Measurements from ENCODE around the gene ZBTB40.

Gene ZBTB40

GRCh38 chr1:22529901-22530621 is 78.4 kb downstream of the ZBTB40 start:
- DNase-seq, result peak in 1 of 56 donors; percentile 12

- no peak for DNase-seq
Measured at GRCh38 chr1:22530715-22531114, 79.1 kb downstream of the ZBTB40 start.

- DNase-seq, result no peak
Measured at GRCh38 chr1:22531251-22531650, 79.6 kb downstream of the ZBTB40 start.

DNA sequence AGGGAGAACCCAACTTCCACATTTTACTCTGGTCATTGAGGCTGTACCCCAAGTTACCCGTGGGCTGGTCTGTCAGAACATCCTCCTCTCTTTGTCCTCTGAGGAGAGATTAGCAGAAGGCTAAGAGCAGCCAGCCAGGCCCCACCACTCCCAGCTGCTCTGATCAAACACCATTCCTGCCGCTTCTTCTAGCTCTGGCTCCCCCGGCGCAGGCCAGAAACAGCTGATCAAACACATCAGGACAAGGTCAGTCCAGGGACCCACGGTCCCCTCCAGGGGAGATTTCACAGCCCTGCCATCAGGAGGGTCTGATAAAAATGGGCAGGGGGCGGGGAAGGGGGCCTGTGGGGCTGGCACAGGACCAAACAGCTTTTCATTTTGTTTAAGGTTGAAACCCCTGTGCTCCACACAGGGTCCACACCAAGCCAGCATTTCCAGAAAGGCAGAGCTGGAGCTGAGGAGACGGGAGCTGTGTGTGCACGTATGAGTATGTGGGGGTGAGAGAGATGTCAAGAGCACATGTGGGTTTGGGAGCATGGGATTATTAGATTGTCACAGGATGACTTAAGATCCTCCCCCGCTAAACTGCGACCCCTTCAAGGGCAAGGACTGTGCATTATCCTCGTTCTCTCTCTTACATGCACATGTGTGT is 81.7 kb downstream of the ZBTB40 start:
- DNase-seq, result no peak

GRCh38 chr1:22534951-22535350 is 83.3 kb downstream of the ZBTB40 start:
- DNase-seq, result no peak

GRCh38 chr1:22535399-22535798 is 83.7 kb downstream of the ZBTB40 start:
- DNase-seq, result no peak

DNA sequence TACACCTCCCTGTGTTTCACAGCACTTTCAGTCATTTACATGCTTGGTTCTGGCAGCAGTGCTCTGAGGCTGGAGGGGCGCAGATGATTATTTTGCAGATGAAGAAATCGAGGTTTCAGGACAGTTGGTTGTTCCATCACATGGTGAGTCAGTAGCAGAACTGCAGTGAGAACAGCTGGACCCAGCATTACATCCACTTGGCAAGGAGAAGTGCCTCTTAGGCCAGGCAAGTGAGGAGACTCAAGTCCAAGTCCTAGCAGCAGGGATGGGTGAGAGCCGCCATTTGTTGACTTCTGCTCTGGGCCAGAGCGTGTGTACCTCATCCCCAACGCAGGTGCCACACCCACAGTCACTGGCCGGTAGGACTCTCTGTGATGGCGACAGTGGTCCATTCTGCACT is 84.9 kb downstream of the ZBTB40 start:
- DNase-seq, result no peak

GRCh38 chr1:22537441-22538139 is 85.9 kb downstream of the ZBTB40 start:
- DNase-seq, result peak in 5 of 56 donors; percentile 11 to 32 (median 20)

DNA sequence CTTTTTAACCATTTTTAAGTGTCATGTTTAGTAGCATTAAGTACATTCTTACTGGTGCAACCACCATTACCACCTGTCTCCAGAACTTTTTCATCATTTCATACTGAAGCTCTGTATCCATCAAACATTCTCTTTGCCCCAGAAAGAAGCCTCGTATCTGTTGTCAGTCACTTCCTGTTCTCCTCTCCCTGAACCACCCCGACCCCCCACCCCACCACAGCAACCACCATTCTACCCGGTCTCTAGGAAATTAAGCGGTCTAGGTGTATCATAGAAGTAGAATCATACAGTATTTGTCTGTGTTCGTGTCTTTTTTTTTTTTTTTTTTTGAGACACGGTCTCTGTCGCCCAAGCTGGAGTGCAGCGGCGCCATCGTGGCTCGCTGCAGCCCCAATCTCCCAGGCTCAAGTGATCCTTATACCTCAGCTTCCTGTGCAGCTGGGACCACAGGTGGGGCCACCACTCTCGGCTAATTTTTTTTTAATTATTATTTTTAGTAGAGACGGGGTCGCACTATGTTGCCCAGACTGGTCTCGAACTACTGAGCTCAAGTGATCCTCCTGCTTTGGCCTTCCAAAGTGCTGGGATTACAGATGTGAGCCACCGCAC is 88.0 kb downstream of the ZBTB40 start:
- no peak for DNase-seq

DNA sequence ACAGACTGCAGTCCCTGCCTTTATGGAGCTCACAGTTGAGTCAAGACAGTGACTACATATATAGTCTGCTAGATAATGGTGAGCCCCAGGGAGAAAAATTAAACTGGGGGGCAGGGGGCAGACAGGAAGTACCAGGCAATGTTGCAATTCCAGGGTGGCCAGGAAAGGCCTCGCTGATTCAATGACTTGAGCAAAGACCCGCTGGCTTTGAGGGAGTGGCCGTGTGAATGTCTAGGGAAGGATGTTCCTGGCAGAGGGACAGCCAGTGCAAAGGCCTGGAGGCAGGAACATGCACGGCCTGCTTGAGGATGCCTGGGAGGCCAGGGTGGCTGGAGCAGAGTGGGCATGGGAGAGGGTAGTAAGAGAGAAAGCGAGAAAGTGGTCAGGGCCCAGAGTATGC is 88.7 kb downstream of the ZBTB40 start:
- DNase-seq, result no peak

DNA sequence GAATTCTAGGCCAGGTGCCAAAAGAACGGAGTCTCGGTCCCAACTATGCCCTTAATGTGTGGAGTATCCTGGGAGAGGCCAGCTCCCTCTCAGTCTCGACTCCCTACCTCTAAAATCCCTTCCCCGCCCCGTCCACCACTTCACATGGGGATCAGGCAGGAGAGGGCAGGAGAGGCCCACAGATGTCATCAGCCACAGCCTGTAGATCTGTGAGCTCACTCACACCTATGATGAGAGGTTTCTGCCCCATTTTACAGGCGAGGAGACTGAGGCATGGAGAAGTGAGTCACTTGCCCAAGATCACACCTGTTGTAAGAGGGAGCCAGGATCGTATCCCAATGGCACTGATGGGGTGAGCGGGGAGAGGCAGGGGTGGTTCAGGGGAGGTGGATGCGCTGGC is 91.2 kb downstream of the ZBTB40 start:
- DNase-seq, result no peak

GRCh38 chr1:22543679-22544078 is 92.0 kb downstream of the ZBTB40 start:
- DNase-seq, result no peak

- DNase-seq, result no peak
Measured at GRCh38 chr1:22544606-22545005, 93.0 kb downstream of the ZBTB40 start.

- DNase-seq, result no peak
Measured at GRCh38 chr1:22545141-22545540, 93.5 kb downstream of the ZBTB40 start.

DNA sequence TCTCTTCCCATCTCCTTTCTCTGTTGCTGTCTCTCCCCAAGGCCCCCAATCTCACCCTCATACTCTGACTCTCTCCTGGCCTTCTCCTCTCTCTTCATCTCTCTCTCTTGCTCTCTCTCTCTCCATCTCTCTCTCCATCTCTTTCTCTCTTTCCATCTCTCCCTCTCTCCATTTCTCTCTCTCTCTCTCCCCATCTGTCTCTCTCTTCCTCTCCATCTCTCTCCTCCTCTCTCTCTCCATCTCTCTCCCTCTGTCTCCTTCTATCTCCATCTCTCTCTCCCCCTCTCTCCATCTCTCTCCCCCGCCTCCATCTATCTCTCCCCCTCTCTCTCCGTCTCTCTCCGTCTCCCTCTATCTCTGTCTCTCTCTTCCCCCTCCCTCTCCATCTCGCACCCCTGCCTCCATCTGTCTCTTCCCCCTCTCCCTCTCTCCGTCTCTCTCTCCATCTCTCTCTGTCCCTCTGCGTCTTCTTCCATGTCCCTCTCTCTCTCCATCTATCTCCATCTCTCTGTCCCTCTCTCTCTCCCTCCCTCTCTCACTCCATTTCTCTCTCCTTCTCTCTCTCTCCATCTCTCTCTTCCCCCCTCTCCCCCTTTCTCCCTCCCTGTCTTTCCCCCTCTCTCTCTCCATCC is 95.7 kb downstream of the ZBTB40 start:
- no peak for DNase-seq

- no peak for DNase-seq
Measured at GRCh38 chr1:22547818-22548462, 96.3 kb downstream of the ZBTB40 start.

DNA sequence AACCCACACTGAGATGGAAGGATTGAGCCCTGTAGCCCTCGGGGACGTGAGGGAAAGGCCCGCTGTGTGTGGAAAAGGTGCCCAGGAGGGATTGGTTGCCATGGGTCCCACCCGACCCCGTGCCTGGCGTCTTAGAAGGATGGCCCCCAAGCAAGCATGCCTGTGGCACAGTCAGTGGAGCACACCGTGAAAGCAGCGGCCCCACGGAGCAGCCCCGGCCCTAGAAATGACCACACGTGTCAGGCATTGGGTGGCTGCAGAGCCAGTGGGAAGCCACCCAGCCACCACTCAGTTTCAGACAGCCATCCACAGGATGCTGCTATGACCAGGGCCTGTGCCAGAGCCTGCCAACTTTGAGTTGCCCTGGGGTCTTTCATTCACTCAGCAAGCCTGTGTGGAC is 98.4 kb downstream of the ZBTB40 start:
- DNase-seq, result no peak

DNA sequence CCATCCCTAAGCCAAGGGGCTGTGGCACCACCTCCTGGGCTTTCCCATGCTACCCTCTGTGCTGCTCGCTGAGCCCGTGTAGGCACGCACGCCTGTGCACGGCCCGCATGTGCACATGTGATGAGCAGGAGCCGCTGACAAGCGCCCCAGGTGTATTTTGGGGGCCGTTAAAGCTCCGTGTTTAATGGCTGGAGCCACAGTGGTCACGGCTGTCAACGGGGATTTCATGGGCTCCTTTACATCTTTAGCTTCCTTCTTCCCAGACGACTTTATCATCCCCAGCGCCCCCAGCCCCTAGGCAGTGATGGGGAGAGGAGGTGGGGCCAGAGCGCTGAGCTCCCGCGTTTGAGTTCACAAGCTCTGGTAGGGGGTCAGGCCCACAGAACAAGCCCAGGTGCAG is 99.9 kb downstream of the ZBTB40 start:
- no peak for DNase-seq

DNA sequence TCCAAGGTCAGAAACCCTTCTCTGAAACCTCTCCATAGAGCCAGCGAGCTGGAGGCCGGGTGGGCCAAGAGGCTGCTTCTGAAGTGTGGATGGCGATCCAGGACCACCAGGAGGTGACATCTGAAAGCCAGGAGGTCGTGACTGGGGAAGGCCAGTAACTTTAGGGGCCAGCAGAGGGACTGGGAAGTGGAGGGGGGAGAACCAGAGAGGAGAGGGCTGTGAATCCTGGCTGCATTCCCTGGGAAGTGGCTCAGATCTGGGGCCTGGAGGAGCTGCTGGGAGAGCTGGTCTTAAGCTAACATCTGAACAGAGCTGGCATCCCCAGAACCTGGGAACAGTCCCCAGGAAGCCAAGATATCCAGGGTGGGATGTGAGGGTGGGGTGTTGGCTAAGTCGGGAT is 100.4 kb downstream of the ZBTB40 start:
- no peak for DNase-seq

DNA sequence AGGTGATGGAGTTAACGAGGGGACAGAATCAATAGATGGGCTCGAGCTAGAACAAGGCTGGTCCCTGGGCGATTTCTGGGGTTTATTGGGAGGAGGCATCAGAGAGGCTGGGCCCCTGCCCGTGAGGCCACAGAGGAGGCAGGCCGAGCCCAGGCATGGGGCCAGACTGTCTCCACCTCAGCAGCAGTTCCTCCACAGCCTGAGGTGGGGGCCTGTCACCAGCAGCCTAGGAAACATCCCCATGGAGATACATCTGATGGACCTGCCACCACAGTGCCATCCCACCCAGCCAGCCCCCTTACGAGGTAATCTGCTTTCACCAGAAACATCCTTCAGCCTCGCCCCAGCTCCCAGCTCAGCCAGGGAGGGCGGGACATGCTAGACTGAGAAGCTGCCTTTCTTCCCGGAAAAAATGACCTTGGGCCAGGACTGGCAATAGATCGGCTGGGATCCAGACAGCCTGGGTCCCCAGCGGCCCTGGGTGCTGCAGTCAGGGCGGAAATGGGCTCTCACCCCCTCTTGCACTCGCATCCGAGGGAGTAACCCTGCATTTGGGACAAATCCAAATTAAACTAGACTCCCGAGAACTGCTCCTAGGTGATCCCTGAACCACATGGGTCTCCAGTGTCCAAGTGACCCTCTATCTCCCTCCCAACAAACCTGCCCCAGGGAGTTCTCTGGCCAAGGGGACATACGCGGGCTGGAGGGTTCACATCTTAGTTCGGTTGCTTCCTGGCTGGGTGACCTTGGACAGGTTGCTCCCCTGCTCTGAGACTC is 101.6 kb downstream of the ZBTB40 start:
- DNase-seq, result no peak
